Spleen (tissue), 7 donors: Measurements from ENCODE around the gene MID1.

Experiments used
- CTCF ChIP-seq, 11 experiments: fragments of 200-600 bp in 7 of 11; fragments of 450-650 bp in 4 of 11; sonication (generic) in 4 of 11; IDR thresholded peaks in 8 of 11; conservative IDR thresholded peaks in 3 of 11; 1 replicate in 7 of 11; 2 replicates in 4 of 11; pipeline versions ENCODE4 v1.4.0 to v1.8.0; 2016 to 2021; ENCODE audit warnings: antibody characterized with exemption in 11 of 11, inconsistent platforms in 4 of 11, mild to moderate bottlenecking in 1 of 11
- POLR2A ChIP-seq, 3 donors: fragments of 450-650 bp; IDR thresholded peaks; one replicate each; pipeline ENCODE4 v1.5.1; 2017; ENCODE audit warnings: antibody characterized with exemption in 3 of 3, mild to moderate bottlenecking in 1 of 3
- POLR2AphosphoS5 ChIP-seq, 3 donors: sonication (generic); formaldehyde crosslinking; IDR thresholded peaks; one replicate each; pipeline ENCODE4 v1.5.1; 2017; ENCODE audit warnings: antibody characterized with exemption in 3 of 3
- donor health status: DM: no; HTN: no; CAD: no; lungs with moderate emphysema.
- donor health status: DM: no; HTN: no; CAD: no.
- donor health status: DM: no; HTN: no; CAD: no.

- TF ChIP-seq POLR2A (IDR thresholded peaks at IDR 0.05) = no peak
- TF ChIP-seq CTCF (IDR thresholded peaks at IDR 0.05 in 8 of 11, conservative IDR thresholded peaks at IDR 0.05 in 3 of 11) = no peak
- no peak for TF ChIP-seq POLR2AphosphoS5 (IDR thresholded peaks at IDR 0.05)
These were observed 215.9 kb downstream of the MID1 start for GRCh38 chrX:10404436-10404835.
